Measurements from ENCODE around the gene GARIN5B.
A peak's percentile ranks its signal among the peaks of the same experiment; 100 is the strongest.

Gene GARIN5B

DNA sequence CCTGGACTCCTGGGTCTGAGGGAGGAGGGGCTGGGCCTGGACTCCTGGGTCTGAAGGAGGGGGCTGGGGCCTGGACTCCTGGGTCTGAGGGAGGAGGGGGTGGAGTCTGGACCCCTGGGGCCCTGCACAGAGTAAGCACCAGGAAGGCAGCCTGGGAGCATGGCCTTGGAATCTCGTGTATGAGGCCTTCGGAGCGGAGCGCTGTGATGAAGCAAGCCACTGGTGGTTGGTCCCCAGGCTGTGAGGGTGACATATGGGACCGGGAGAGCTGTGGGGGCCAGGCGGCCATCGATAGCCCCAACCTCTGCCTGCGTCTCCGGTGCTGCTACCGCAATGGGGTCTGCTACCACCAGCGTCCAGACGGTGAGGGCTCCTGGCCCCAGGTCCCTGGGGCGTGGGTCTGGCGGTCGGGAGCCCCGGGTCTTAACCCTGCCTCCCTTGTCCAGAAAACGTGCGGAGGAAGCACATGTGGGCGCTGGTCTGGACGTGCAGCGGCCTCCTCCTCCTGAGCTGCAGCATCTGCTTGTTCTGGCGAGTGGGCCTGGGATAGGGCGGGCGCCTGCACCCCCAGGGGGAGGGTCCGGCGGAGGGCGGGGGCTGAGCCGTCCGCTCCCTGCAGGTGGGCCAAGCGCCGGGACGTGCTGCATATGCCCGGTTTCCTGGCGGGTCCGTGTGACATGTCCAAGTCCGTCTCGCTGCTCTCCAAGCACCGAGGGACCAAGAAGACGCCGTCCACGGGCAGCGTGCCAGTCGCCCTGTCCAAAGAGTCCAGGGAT, 14.5 kb upstream of the GARIN5B start:
- no peak overlapping the region for H3K4me3 ChIP-seq (ENCODE audit: severe bottlenecking)
- no peak overlapping the region for H3K27ac ChIP-seq (ENCODE audit: poor library complexity, severe bottlenecking)
- ATAC-seq (ENCODE audit: low read depth), result no peak
- TF ChIP-seq, protein P1, sequence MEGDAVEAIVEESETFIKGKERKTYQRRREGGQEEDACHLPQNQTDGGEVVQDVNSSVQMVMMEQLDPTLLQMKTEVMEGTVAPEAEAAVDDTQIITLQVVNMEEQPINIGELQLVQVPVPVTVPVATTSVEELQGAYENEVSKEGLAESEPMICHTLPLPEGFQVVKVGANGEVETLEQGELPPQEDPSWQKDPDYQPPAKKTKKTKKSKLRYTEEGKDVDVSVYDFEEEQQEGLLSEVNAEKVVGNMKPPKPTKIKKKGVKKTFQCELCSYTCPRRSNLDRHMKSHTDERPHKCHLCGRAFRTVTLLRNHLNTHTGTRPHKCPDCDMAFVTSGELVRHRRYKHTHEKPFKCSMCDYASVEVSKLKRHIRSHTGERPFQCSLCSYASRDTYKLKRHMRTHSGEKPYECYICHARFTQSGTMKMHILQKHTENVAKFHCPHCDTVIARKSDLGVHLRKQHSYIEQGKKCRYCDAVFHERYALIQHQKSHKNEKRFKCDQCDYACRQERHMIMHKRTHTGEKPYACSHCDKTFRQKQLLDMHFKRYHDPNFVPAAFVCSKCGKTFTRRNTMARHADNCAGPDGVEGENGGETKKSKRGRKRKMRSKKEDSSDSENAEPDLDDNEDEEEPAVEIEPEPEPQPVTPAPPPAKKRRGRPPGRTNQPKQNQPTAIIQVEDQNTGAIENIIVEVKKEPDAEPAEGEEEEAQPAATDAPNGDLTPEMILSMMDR (IDR thresholded peaks at IDR 0.05; ENCODE audit: poor library complexity, severe bottlenecking), result no peak
- no peak for DNase-seq (ENCODE audit: low spot score)
- H3K36me3 ChIP-seq (ENCODE audit: low read depth), result peaks cover 5% of the 10 kb centered on the region; the same call in 1 of the 2 replicates
- no peaks in the 10 kb centered on the region for H3K27me3 ChIP-seq (ENCODE audit: insufficient read depth, poor library complexity, severe bottlenecking)
- no peaks in the 10 kb centered on the region for H3K9me3 ChIP-seq (ENCODE audit: severe bottlenecking)
- peaks cover 11% of the 10 kb centered on the region for H3K4me1 ChIP-seq (ENCODE audit: insufficient read depth, poor library complexity, severe bottlenecking)

DNA sequence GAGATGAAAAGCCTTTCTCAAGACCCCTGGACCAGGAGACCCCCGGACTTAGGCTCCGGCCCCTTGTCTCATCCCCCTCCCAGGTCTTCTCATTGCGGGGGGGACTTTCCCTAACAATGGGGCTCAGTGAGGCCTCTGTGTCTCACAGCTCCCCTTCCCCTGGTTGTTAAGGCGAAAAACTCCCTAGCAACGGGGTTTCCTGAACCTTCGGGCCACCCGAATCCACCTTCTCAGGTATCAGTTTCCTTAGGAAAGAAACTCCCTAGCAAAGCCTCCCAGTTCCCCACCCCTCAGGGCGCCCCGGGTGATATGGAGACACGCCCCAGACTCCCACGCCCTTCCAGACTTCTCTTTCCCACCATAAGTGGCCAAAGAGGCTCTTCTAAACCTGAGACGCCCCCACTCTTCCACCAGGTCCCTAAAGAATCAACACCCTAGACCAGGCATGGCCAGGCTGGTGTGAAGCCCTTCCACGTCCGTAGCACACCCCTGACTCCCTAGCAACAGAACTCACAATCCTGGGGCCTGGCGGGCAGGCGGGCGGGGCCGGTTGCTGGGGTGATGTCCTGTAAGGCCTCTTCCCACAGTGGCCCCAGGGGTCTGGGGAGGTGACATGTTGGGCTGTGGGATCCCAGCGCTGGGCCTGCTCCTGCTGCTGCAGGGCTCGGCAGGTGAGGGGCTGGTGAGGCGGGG, 13.3 kb upstream of the GARIN5B start, which contains the start of gene TMEM190:
TSS of gene TMEM190 (plus strand) at position 586 of the 693 bp plus-strand sequence. CDS start at position 614, 28 bp downstream.
- DNase-seq (ENCODE audit: low spot score) (peak; percentile 67), ATAC-seq (ENCODE audit: low read depth) (peak; percentile 25)
- no peaks in the 10 kb centered on the region for H3K9me3 ChIP-seq (ENCODE audit: severe bottlenecking)
- H3K27ac ChIP-seq (ENCODE audit: poor library complexity, severe bottlenecking), result no peak within 1 kb of the TSS
- no peaks in the 10 kb centered on the region for H3K27me3 ChIP-seq (ENCODE audit: insufficient read depth, poor library complexity, severe bottlenecking)
- H3K36me3 ChIP-seq (ENCODE audit: low read depth), result no peaks in the 10 kb centered on the region
- H3K4me3 ChIP-seq (ENCODE audit: severe bottlenecking), result no peak within 1 kb of the TSS
- H3K4me1 ChIP-seq (ENCODE audit: insufficient read depth, poor library complexity, severe bottlenecking), result peaks cover 14% of the 10 kb centered on the region
- TF ChIP-seq, protein P1 (IDR thresholded peaks at IDR 0.05; ENCODE audit: poor library complexity, severe bottlenecking), result no peak

DNA sequence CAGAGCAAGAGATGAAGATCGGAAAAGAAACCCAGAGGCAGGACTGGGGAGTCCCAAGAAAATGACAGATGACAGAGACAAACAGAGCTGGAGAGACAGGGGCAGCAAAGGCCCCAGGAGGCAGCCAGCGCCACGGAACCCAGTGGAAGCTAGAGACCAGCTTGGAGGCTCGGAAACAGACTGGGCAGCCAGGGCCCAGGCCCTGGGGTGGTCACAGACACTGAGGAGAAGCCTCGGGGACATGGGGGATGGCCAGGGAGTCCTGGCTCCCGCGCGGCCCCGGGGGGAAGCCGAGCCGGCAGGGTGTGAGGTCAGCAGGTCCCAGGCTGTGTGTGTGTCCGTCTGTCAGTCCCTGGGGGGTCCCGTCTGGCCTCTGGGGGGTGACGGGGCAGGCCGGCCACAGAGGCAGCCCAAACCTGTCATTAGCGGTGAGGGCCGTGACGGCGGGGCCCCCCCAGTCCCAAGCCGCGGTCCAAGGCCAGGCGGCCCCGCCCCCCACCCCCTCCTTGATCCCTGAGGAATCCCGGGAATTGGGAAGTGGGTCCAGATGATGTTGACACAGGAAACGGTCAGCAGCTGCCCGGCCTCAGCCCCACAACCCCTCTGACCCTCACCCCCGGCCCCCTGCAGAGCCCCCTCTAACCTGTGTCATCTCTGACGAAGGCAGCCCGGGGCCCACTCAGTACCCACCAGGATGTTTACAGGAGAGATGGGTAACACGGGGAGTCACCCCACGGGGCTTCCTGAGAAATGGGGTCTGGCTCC, 11.1 kb upstream of the GARIN5B start:
- Histone ChIP-seq H3K4me3 (ENCODE audit: severe bottlenecking) (no peak overlapping the region), H3K4me1 (ENCODE audit: insufficient read depth, poor library complexity, severe bottlenecking) (peaks cover 14% of the 10 kb centered on the region), H3K27me3 (ENCODE audit: insufficient read depth, poor library complexity, severe bottlenecking) (no peaks in the 10 kb centered on the region), H3K36me3 (ENCODE audit: low read depth) (no peaks in the 10 kb centered on the region), H3K9me3 (ENCODE audit: severe bottlenecking) (no peaks in the 10 kb centered on the region), H3K27ac (ENCODE audit: poor library complexity, severe bottlenecking) (peak overlapping the region; percentile 13)
- DNase-seq (ENCODE audit: low spot score) (peak; percentile 53), ATAC-seq (ENCODE audit: low read depth) (no peak)
- TF ChIP-seq, protein P1 (IDR thresholded peaks at IDR 0.05; ENCODE audit: poor library complexity, severe bottlenecking), result no peak

DNA sequence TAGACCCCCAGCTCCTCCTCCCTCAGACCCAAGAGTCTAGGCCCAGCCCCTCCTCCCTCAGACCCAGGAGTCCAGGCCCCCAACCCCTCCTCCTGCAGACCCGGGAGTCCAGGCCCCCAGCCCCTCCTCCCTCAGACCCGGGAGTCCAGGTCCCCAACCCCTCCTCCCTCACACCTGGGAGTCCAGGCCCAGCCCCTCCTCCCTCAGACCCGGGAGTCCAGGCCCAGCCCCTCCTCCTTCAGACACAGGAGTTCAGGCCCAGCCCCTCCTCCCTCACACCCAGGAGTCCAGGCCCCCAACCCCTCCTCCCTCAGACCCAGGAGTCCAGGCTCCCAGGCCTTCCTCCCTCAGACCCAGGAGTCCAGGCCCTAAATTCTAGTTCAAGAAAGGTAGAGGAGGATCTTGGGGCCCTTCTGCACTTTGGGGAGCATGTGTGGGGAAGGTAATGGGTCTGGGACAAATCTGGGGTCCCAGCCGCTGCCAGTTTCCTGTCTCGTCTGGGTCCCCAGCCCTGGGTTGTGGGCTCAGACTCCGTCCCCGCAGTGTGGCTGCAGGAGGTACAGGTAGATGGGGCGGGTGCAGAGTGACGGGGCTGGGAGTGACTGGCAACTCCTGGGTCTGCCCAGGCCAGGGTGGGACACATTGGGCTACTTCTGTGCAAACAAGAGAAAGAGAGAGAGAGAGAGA, 10.4 kb upstream of the GARIN5B start:
- DNase-seq (ENCODE audit: low spot score) (peak; percentile 60), ATAC-seq (ENCODE audit: low read depth) (no peak)
- Histone ChIP-seq H3K27ac (ENCODE audit: poor library complexity, severe bottlenecking) (peak overlapping the region; percentile 13), H3K9me3 (ENCODE audit: severe bottlenecking) (no peaks in the 10 kb centered on the region), H3K27me3 (ENCODE audit: insufficient read depth, poor library complexity, severe bottlenecking) (no peaks in the 10 kb centered on the region), H3K36me3 (ENCODE audit: low read depth) (no peaks in the 10 kb centered on the region), H3K4me3 (ENCODE audit: severe bottlenecking) (no peak overlapping the region), H3K4me1 (ENCODE audit: insufficient read depth, poor library complexity, severe bottlenecking) (peaks cover 14% of the 10 kb centered on the region)
- TF ChIP-seq, protein P1 (IDR thresholded peaks at IDR 0.05; ENCODE audit: poor library complexity, severe bottlenecking), result no peak

Data from RWPE2 (cell line).